Fibroblast of villous mesenchyme (primary cell): ENCODE measurements around the gene KANK2. TPM values are rescaled to one million over a fixed set of nuclear protein-coding genes. Genes with fewer than 3 reads are reported as not detected.

Experiments used
- DNase-seq: peaks from one replicate; pipeline ENCODE4 v3.0.0-alpha.2; 2010; ENCODE audit warnings: low read depth
- H3K4me3 ChIP-seq: 2 replicates; pipeline ENCODE4 v1.5.1; 2011; ENCODE audit warnings: low read depth, mild to moderate bottlenecking, low read length
- CTCF ChIP-seq: IDR thresholded peaks from 2 replicates; pipeline ENCODE4 v1.5.1; 2012; ENCODE audit warnings: low read depth, mild to moderate bottlenecking, low read length; ENCODE audit not compliant: insufficient read depth
- total RNA-seq: library from RNA; depleted of rRNA; stranded (reverse); fragments of >200 nt; gene quantifications from 2 replicates; pipeline ENCODE4 v1.2.3, GENCODE V29; 2012

KANK2 gene
- total RNA-seq, 1 donor, result 253 TPM

- DNase-seq, result no peak
- no peak overlapping the region for H3K4me3 ChIP-seq
- TF ChIP-seq CTCF, result no peak
Measured at GRCh38 chr19:11209839-11210655, 12.7 kb upstream of the KANK2 start.

- DNase-seq, result no peak
- no peak overlapping the region for H3K4me3 ChIP-seq
- no peak for TF ChIP-seq CTCF
Measured at GRCh38 chr19:11208561-11209471, 11.5 kb upstream of the KANK2 start.

- no peak for TF ChIP-seq CTCF
- DNase-seq, result no peak
Measured at GRCh38 chr19:11205939-11206570, 8.7 kb upstream of the KANK2 start.

GRCh38 chr19:11204943-11205349, 7.6 kb upstream of the KANK2 start:
- TF ChIP-seq CTCF, result no peak
- no peak overlapping the region for H3K4me3 ChIP-seq
- no peak for DNase-seq

More at GRCh38 chr19:11205939-11206570, 8.7 kb upstream of the KANK2 start:
- no peak overlapping the region for H3K4me3 ChIP-seq

- H3K4me3 ChIP-seq, result no peak overlapping the region
- DNase-seq, result no peak
- no peak for TF ChIP-seq CTCF
Measured at GRCh38 chr19:11204076-11204602, 6.8 kb upstream of the KANK2 start.

- H3K4me3 ChIP-seq, result no peak overlapping the region
- DNase-seq, result peak; percentile 95
- peak; percentile 88 for TF ChIP-seq CTCF
Measured at GRCh38 chr19:11203194-11204075, 6.1 kb upstream of the KANK2 start.
